HG02571 (cell line): ENCODE measurements around the gene SMARCA2.

ENCODE experiments used
- ATAC-seq: cut with Tn5 transposase; IDR thresholded peaks from one replicate; pipeline ENCODE4 v1.9.1; 2021; ENCODE audit warnings: mild to moderate bottlenecking, moderate library complexity; ENCODE audit not compliant: unreplicated experiment

The SMARCA2 gene

GRCh38 chr9:2236850-2237249 is 221.7 kb downstream of the SMARCA2 start:
- no peak for ATAC-seq

- peak; percentile 19 for ATAC-seq
Measured at GRCh38 chr9:2241461-2241835, 226.3 kb downstream of the SMARCA2 start.

- peak; percentile 91 for ATAC-seq
Measured at GRCh38 chr9:2241836-2242741, 226.9 kb downstream of the SMARCA2 start.

GRCh38 chr9:2242831-2243330 is 227.7 kb downstream of the SMARCA2 start:
- no peak for ATAC-seq
